Body of pancreas (tissue), 4 donors: Measurements from ENCODE around the gene SNX24.

Source experiments
- POLR2A ChIP-seq, 3 donors: fragments of 450-650 bp; IDR thresholded peaks; one replicate each; pipeline ENCODE4 v1.6.1; 2016; ENCODE audit warnings: antibody characterized with exemption in 3 of 3, mild to moderate bottlenecking in 2 of 3
- TF ChIP-seq, protein P1 (sequence below), 7 experiments: fragments of 450-650 bp in 4 of 7; fragments of 200-600 bp in 3 of 7; sonication (generic) in 3 of 7; IDR thresholded peaks; one replicate each; pipeline ENCODE4 v1.5.1; 2016 to 2019; ENCODE audit warnings: antibody characterized with exemption in 7 of 7

DNA sequence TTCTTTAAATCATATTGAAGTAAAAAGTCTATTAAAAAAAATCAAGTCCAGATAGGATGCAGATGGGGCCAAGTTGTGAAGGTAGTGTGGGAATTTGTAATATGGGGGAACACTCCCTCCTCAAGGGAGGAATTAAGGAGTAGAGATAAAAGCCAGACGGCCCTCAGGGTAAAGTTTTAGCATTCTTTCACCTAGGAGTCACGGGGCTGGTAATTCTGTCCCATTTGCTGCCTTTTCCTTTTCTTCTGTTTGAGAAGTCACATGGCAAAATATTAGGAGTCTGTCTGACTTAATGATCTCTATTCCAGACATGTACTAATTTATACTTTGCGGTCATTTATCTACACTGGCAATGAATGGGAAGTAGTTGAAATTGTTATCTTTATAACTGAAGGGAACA is 61.9 kb downstream of the SNX24 start:
- TF ChIP-seq, protein P1, sequence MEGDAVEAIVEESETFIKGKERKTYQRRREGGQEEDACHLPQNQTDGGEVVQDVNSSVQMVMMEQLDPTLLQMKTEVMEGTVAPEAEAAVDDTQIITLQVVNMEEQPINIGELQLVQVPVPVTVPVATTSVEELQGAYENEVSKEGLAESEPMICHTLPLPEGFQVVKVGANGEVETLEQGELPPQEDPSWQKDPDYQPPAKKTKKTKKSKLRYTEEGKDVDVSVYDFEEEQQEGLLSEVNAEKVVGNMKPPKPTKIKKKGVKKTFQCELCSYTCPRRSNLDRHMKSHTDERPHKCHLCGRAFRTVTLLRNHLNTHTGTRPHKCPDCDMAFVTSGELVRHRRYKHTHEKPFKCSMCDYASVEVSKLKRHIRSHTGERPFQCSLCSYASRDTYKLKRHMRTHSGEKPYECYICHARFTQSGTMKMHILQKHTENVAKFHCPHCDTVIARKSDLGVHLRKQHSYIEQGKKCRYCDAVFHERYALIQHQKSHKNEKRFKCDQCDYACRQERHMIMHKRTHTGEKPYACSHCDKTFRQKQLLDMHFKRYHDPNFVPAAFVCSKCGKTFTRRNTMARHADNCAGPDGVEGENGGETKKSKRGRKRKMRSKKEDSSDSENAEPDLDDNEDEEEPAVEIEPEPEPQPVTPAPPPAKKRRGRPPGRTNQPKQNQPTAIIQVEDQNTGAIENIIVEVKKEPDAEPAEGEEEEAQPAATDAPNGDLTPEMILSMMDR (IDR thresholded peaks at IDR 0.05): no peak
- TF ChIP-seq POLR2A (IDR thresholded peaks at IDR 0.05): no peak
